RWPE1 (cell line): ENCODE results near the gene IGFALS.

Source experiments
- CTCF ChIA-PET: fragments of 350-600 bp; sonication (Branson Sonifier 250); formaldehyde crosslinking; extraction: SDS; loops from one replicate; lab custom pipeline; 2021; lab: Yijun Ruan, JAX
- POLR2A ChIA-PET: fragments of 400-600 bp; formaldehyde crosslinking; extraction: SDS; loops from one replicate; lab custom pipeline; 2020; ENCODE audit warnings: antibody characterized with exemption; ENCODE audit not compliant: low non-redundant PET; lab: Yijun Ruan, JAX
- DNase-seq: peaks from one replicate; pipeline ENCODE4 v3.0.0; 2012; ENCODE audit warnings: low spot score
- H3K27ac ChIP-seq: fragments of 450-650 bp; 2 replicates; pipeline ENCODE4 v1.5.1; 2017
- CTCF ChIP-seq: fragments of 450-650 bp; conservative IDR thresholded peaks from 2 replicates; pipeline ENCODE4 v1.5.1; 2017; ENCODE audit warnings: low read depth, mild to moderate bottlenecking

The IGFALS gene

DNA sequence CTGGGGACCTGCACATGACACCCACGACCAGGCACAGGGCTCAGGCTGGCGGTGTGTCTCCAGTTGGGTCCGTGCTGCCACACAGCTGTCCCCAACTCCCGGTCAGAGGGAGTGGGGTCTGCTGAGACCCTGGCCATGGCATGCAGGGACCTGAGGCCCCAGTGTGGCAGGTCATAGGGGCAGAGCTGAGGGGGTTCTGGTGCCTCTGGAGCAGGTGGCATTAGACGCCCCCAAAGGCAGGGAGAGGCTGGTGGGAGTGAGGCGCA lies 6.5 kb downstream of the IGFALS start:
- DNase-seq: no peak
- no peak overlapping the region for H3K27ac ChIP-seq
- no peak for TF ChIP-seq CTCF
- ChIA-PET CTCF (interaction anchor here (0.6 kb wide), 1 partner anchor 96 kb away, joined by 3 read pairs; no protein-coding TSS in a partner anchor), POLR2A (no interaction called here)

- ChIA-PET POLR2A (no interaction called here), CTCF (interaction anchor here (0.6 kb wide), 1 partner anchor 95 kb away, joined by 3 read pairs; no protein-coding TSS in a partner anchor)
- no peak overlapping the region for H3K27ac ChIP-seq
- DNase-seq: no peak
- TF ChIP-seq CTCF: no peak
These were observed 7.1 kb downstream of the IGFALS start for GRCh38 chr16:1786242-1787055.

GRCh38 chr16:1785846-1786170 lies 7.7 kb downstream of the IGFALS start:
- TF ChIP-seq CTCF: no peak
- ChIA-PET CTCF (no interaction called here), POLR2A (no interaction called here)
- no peak for DNase-seq
- H3K27ac ChIP-seq: peak overlapping the region; percentile 92

GRCh38 chr16:1784977-1785845 lies 8.3 kb downstream of the IGFALS start:
- no peak for DNase-seq
- POLR2A ChIA-PET: interaction anchor here (0.6 to 1.1 kb wide), 2 partner anchors 11 to 14 kb away, joined by 4 to 5 read pairs; no protein-coding TSS in a partner anchor
- H3K27ac ChIP-seq: peak overlapping the region; percentile 92
- no peak for TF ChIP-seq CTCF
- CTCF ChIA-PET: no interaction called here

GRCh38 chr16:1782408-1783264 lies 10.9 kb downstream of the IGFALS start, which contains the start of the genes NUBP2 and SPSB3:
Gene NUBP2, plus strand, starts transcription at chr16:1782960. Its CDS starts 61 bp downstream, at chr16:1783021.
Gene SPSB3, minus strand, starts transcription at chr16:1782571. Its CDS starts 1,088 bp downstream, at chr16:1781483.
- peak; percentile 99 for DNase-seq
- CTCF ChIA-PET: interaction anchor here (0.6 to 1.4 kb wide), 4 partner anchors 16 to 41 kb away, joined by 3 to 4 read pairs (median 4); no protein-coding TSS in a partner anchor
- TF ChIP-seq CTCF: no peak
- peak within 1 kb of the TSS; percentile 92 for H3K27ac ChIP-seq
- POLR2A ChIA-PET: interaction anchor here (0.6 to 2.3 kb wide), 8 partner anchors 9 to 440 kb away, joined by 3 to 7 read pairs (median 5); partner anchors contain the start of genes FAHD1 and HAGH
